Endothelial cell of umbilical vein (primary cell): Measurements from ENCODE around the gene TREX2. TPM values are rescaled to one million over a fixed set of nuclear protein-coding genes. Genes with fewer than 3 reads are reported as not detected.

Experiments used
- BruUV-seq: library from RNA; stranded (reverse); fragments of 400-500 nt; replicated peaks from 2 replicates; lab custom pipeline; 2021; lab: Mats Ljungman, UMichigan
- CTCF ChIA-PET: fragments of 300-600, 350-600 bp; sonication (Branson Sonifier 250); formaldehyde crosslinking; loops from one replicate; lab custom pipeline; 2021; ENCODE audit warnings: antibody characterized with exemption, inconsistent platforms; lab: Charles Lee
- POLR2A ChIA-PET: fragments of 300-600, 350-600 bp; sonication (Branson Sonifier 250); formaldehyde crosslinking; loops from one replicate; lab custom pipeline; 2021; ENCODE audit warnings: antibody characterized with exemption, inconsistent platforms; lab: Charles Lee
- DNase-seq: peaks from one replicate; pipeline ENCODE4 v3.0.0-alpha.2; 2011; ENCODE audit warnings: low read depth, low spot score
- FAIRE-seq: peaks from 2 replicates; lab custom pipeline; 2011; peaks lifted over from hg19 to GRCh38; lab: Jason Lieb, UNC
- H2AFZ ChIP-seq: 2 replicates; pipeline ENCODE4 v1.6.0; 2012; ENCODE audit warnings: low read depth, low read length, control low read depth, inconsistent platforms
- H3K27ac ChIP-seq: 2 replicates; pipeline ENCODE4 v1.5.1; 2011; ENCODE audit warnings: low read depth, mild to moderate bottlenecking, control low read depth, low read length, moderate library complexity; ENCODE audit not compliant: insufficient read depth
- H3K27me3 ChIP-seq, 2 experiments: 2 replicates each; pipeline versions ENCODE4 v1.6.0 to v1.6.1; 2011; ENCODE audit warnings: low read length in 2 of 2, mixed read lengths in 1 of 2; ENCODE audit not compliant: control insufficient read depth in 2 of 2, insufficient read depth in 2 of 2
- H3K36me3 ChIP-seq, 2 experiments: 2 replicates in 1 of 2; 3 replicates in 1 of 2; pipeline ENCODE4 v1.5.1; 2011; ENCODE audit warnings: low read length in 2 of 2, mild to moderate bottlenecking in 1 of 2, moderate library complexity in 1 of 2; ENCODE audit not compliant: control insufficient read depth in 2 of 2, insufficient read depth in 2 of 2; ENCODE audit errors: extremely low read depth in 1 of 2
- H3K4me1 ChIP-seq: 3 replicates; pipeline ENCODE4 v1.5.1; 2011; ENCODE audit warnings: mild to moderate bottlenecking, low read length; ENCODE audit not compliant: control insufficient read depth, insufficient read depth; ENCODE audit errors: extremely low read depth
- H3K4me2 ChIP-seq: 2 replicates; pipeline ENCODE4 v1.6.1; 2011; ENCODE audit warnings: low read length, control low read depth, mixed read lengths; ENCODE audit not compliant: insufficient read depth
- H3K4me3 ChIP-seq, 3 experiments: fragments of 200-600 bp in 1 of 3; sonication (generic), shearing (Covaris generic) in 1 of 3; replicated peaks in 1 of 3; 2 replicates each; pipeline ENCODE4 v1.5.1; 2011 to 2016; ENCODE audit warnings: control low read depth in 3 of 3, low read length in 3 of 3, mild to moderate bottlenecking in 2 of 3, inconsistent platforms in 1 of 3, low read depth in 1 of 3, moderate library complexity in 1 of 3; ENCODE audit not compliant: insufficient read depth in 1 of 3
- H3K79me2 ChIP-seq: 2 replicates; pipeline ENCODE4 v1.6.0; 2012; ENCODE audit warnings: low read length, inconsistent platforms; ENCODE audit not compliant: control insufficient read depth, insufficient read depth
- H3K9ac ChIP-seq: replicated peaks from 2 replicates; pipeline ENCODE3; 2011; ENCODE audit warnings: low read length, control low read depth; ENCODE audit not compliant: insufficient read depth; ENCODE audit errors: extremely low read depth
- H3K9me1 ChIP-seq: replicated peaks from 3 replicates; pipeline ENCODE4 v1.6.0; 2011; ENCODE audit warnings: mild to moderate bottlenecking, low read length; ENCODE audit not compliant: control insufficient read depth, insufficient read depth; ENCODE audit errors: extremely low read depth
- H3K9me3 ChIP-seq: replicated peaks from 2 replicates; pipeline ENCODE4 v1.5.1; 2012; ENCODE audit warnings: low read length, inconsistent platforms; ENCODE audit not compliant: control insufficient read depth, insufficient read depth
- H4K20me1 ChIP-seq: replicated peaks from 2 replicates; pipeline ENCODE3; 2011; ENCODE audit warnings: mild to moderate bottlenecking, low read length; ENCODE audit not compliant: control insufficient read depth, insufficient read depth; ENCODE audit errors: extremely low read depth
- EZH2 ChIP-seq: IDR thresholded peaks from 2 replicates; pipeline ENCODE4 v1.6.1; 2012; ENCODE audit warnings: borderline replicate concordance, low read depth, mild to moderate bottlenecking, moderate library complexity, low read length, inconsistent platforms; ENCODE audit not compliant: severe bottlenecking
- FOS ChIP-seq: IDR thresholded peaks from 2 replicates; pipeline ENCODE4 v1.6.1; 2011; ENCODE audit warnings: mild to moderate bottlenecking, low read length, moderate library complexity, borderline replicate concordance; ENCODE audit not compliant: insufficient read depth
- GATA2 ChIP-seq: IDR thresholded peaks from 2 replicates; pipeline ENCODE4 v1.7.0; 2011; ENCODE audit warnings: low read depth, mild to moderate bottlenecking, moderate library complexity, mixed read lengths, low read length; ENCODE audit not compliant: insufficient read length, insufficient read depth
- JUN ChIP-seq: IDR thresholded peaks from 2 replicates; pipeline ENCODE4 v1.6.1; 2011; ENCODE audit warnings: borderline replicate concordance, low read depth; ENCODE audit not compliant: insufficient read length, insufficient read depth
- MYC ChIP-seq: IDR thresholded peaks from one replicate; pipeline ENCODE4 v1.6.1; 2011; ENCODE audit warnings: mild to moderate bottlenecking, low read depth, low read length
- POLR2AphosphoS5 ChIP-seq: IDR thresholded peaks from 2 replicates; pipeline ENCODE4 v1.6.1; 2012; ENCODE audit warnings: low read depth, mild to moderate bottlenecking, control low read depth, low read length, moderate library complexity; ENCODE audit not compliant: insufficient read depth
- dilution Hi-C: fragments of 300-500 bp; cut with MboI; formaldehyde crosslinking; loops from one replicate; pipeline ENCODE4 v1.15.0; 2019; ENCODE audit warnings: low sequenced_read_pairs; ENCODE audit not compliant: extremely low pct_ligation_motif_present
- intact Hi-C: fragments of 100-400 bp; cut with micrococcal nuclease; formaldehyde crosslinking; loops from one replicate; pipeline ENCODE4 v1.10.0; 2022
- polyA plus RNA-seq, 4 experiments: library from polyadenylated mRNA; depleted of rRNA in 3 of 4; stranded (reverse) in 3 of 4; unstranded in 1 of 4; fragments of >200 nt; gene quantifications; 2 replicates each; pipeline versions ENCODE4 v1.2.1 to v1.2.3, GENCODE V29; 2011 to 2012; ENCODE audit warnings: missing spikeins in 1 of 4
- total RNA-seq: library from RNA; stranded (reverse); gene quantifications from 2 replicates; pipeline ENCODE4 v1.2.3, GENCODE V29; 2021
- TF ChIP-seq, protein P1 (sequence below): IDR thresholded peaks from 2 replicates; pipeline ENCODE4 v1.6.1; 2011; ENCODE audit not compliant: insufficient read depth, insufficient read length

The TREX2 gene
- total and polyA plus RNA-seq, 2 donors (not counting 3 experiments of a cell fraction or from before 2014, with no cell fraction given): 0.82 to 0.99 TPM

DNA sequence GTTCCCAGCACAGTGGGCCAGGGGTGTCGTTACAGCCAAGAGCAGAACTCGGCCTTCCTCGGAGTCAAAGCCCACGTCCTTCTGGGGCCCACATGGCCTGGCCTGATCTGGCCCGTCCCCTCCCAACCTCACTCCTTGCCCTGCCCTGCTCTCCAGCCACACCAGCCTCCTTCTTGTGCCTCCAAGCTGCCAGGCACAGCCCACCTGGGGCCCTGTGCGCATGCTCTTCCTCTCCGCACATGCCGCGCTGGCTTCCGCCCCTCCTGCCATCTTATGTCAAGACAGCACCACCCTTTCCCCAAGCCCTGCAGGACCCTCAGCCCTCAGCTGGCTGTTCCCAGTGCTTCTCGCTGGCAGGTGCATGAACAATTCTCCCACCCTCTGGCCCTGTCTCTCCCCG, 17.7 kb upstream of the TREX2 start:
- H3K9me1 ChIP-seq: no peaks in the 10 kb centered on the region
- H3K79me2 ChIP-seq: no peaks in the 10 kb centered on the region
- no peak for TF ChIP-seq POLR2AphosphoS5
- TF ChIP-seq JUN: no peak
- no peak for TF ChIP-seq FOS
- TF ChIP-seq GATA2: no peak
- TF ChIP-seq MYC: no peak
- FAIRE-seq (no peak), DNase-seq (no peak)
- no peak overlapping the region for H3K4me2 ChIP-seq
- no peaks in the 10 kb centered on the region for H3K9me3 ChIP-seq
- ChIA-PET CTCF (no interaction called here), POLR2A (no interaction called here)
- no peak overlapping the region for H3K9ac ChIP-seq
- H3K27ac ChIP-seq: no peak overlapping the region
- H3K27me3 ChIP-seq: no peaks in the 10 kb centered on the region
- peaks cover 5% of the 10 kb centered on the region for H3K4me1 ChIP-seq
- dilution Hi-C loops: no loop called here
- peaks cover 0 to 3% of the 10 kb centered on the region in 2 experiments for H3K36me3 ChIP-seq
- H2AFZ ChIP-seq: no peak overlapping the region
- intact Hi-C loops: no loop called here
- BruUV-seq: no TSS peak
- no peaks in the 10 kb centered on the region for H4K20me1 ChIP-seq
- no peak overlapping the region for H3K4me3 ChIP-seq

DNA sequence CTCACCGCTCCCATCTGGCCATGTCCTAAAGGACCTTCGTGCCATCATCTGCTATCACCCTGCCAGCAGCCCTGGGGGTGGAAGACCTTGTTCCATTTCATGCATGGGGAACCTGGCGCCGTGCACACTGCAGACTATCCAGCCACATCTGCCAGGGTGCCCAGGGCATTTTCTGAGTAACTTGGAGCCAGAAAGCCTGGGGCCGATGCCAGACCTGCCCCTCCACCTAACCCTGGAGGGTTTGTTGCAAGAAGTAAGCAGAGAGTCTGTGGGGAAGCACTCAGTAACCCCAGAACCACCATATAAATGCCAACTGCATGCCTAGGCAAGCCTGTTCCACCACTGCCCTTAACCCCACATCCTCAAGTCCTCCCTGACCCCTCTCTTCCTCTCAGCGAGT, 17.2 kb upstream of the TREX2 start:
- no peak overlapping the region for H2AFZ ChIP-seq
- H3K79me2 ChIP-seq: no peaks in the 10 kb centered on the region
- ChIA-PET POLR2A (no interaction called here), CTCF (no interaction called here)
- H3K27ac ChIP-seq: no peak overlapping the region
- dilution Hi-C loops (no loop called here), intact Hi-C loops (no loop called here)
- no peak for DNase-seq
- no peaks in the 10 kb centered on the region for H3K27me3 ChIP-seq
- H3K9ac ChIP-seq: no peak overlapping the region
- no peaks in the 10 kb centered on the region for H3K9me3 ChIP-seq
- no peak overlapping the region for H3K4me2 ChIP-seq
- TF ChIP-seq EZH2: no peak
- no peak for TF ChIP-seq POLR2AphosphoS5
- TF ChIP-seq GATA2: no peak
- TF ChIP-seq, protein P1, sequence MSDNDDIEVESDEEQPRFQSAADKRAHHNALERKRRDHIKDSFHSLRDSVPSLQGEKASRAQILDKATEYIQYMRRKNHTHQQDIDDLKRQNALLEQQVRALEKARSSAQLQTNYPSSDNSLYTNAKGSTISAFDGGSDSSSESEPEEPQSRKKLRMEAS: no peak
- H3K9me1 ChIP-seq: no peaks in the 10 kb centered on the region
- peaks cover 0 to 3% of the 10 kb centered on the region in 2 experiments for H3K36me3 ChIP-seq
- no TSS peak for BruUV-seq
- H3K4me1 ChIP-seq: peaks cover 5% of the 10 kb centered on the region
- no peak overlapping the region for H3K4me3 ChIP-seq
- FAIRE-seq: no peak
- no peaks in the 10 kb centered on the region for H4K20me1 ChIP-seq
